Keratinocyte (primary cell): ENCODE data around the gene KASH5. TPM values are rescaled to one million over a fixed set of nuclear protein-coding genes. Genes with fewer than 3 reads are reported as not detected.

ENCODE experiments used
- DNase-seq: peaks from one replicate; pipeline ENCODE4 v3.0.0-alpha.2; 2011; ENCODE audit warnings: low read depth, missing footprints, low spot score
- FAIRE-seq: peaks from 2 replicates; lab custom pipeline; 2011; peaks lifted over from hg19 to GRCh38; lab: Jason Lieb, UNC
- H2AFZ ChIP-seq: 2 replicates; pipeline ENCODE4 v1.6.0; 2012; ENCODE audit warnings: low read length, control low read depth, inconsistent platforms; ENCODE audit not compliant: control insufficient read depth
- H3K27ac ChIP-seq: 2 replicates; pipeline ENCODE4 v1.5.1; 2011; ENCODE audit warnings: low read length; ENCODE audit not compliant: control insufficient read depth, insufficient read depth
- H3K27me3 ChIP-seq: 3 replicates; pipeline ENCODE4 v1.6.0; 2011; ENCODE audit warnings: low read length; ENCODE audit not compliant: control insufficient read depth, insufficient read depth; ENCODE audit errors: extremely low read depth
- H3K36me3 ChIP-seq, 2 experiments: 2 replicates in 1 of 2; 3 replicates in 1 of 2; pipeline ENCODE4 v1.5.1; 2011; ENCODE audit warnings: low read length in 2 of 2, mild to moderate bottlenecking in 1 of 2; ENCODE audit not compliant: control insufficient read depth in 2 of 2, insufficient read depth in 2 of 2; ENCODE audit errors: extremely low read depth in 1 of 2
- H3K4me1 ChIP-seq: 3 replicates; pipeline ENCODE4 v1.5.1; 2011; ENCODE audit warnings: low read length; ENCODE audit not compliant: control insufficient read depth, insufficient read depth; ENCODE audit errors: extremely low read depth
- H3K4me2 ChIP-seq: 3 replicates; pipeline ENCODE4 v1.6.0; 2011; ENCODE audit warnings: low read depth, low read length; ENCODE audit not compliant: control insufficient read depth, insufficient read depth; ENCODE audit errors: extremely low read depth
- H3K4me3 ChIP-seq, 3 experiments: fragments of 200-600 bp in 1 of 3; sonication (generic) in 1 of 3; 2 replicates in 2 of 3; 3 replicates in 1 of 3; pipeline ENCODE4 v1.5.1; 2011 to 2016; ENCODE audit warnings: low read length in 3 of 3, mild to moderate bottlenecking in 3 of 3, control low read depth in 2 of 3, inconsistent platforms in 1 of 3, low read depth in 1 of 3, mixed read lengths in 1 of 3, mixed run types in 1 of 3, moderate library complexity in 1 of 3; ENCODE audit not compliant: control insufficient read depth in 2 of 3, insufficient read depth in 2 of 3; ENCODE audit errors: extremely low read depth in 1 of 3
- H3K79me2 ChIP-seq: 2 replicates; pipeline ENCODE4 v1.6.0; 2012; ENCODE audit warnings: low read length; ENCODE audit not compliant: control insufficient read depth, insufficient read depth
- H3K9ac ChIP-seq: 3 replicates; pipeline ENCODE4 v1.6.0; 2011; ENCODE audit warnings: low read length; ENCODE audit not compliant: control insufficient read depth, insufficient read depth; ENCODE audit errors: extremely low read depth
- H3K9me1 ChIP-seq: 3 replicates; pipeline ENCODE4 v1.6.0; 2011; ENCODE audit warnings: low read length; ENCODE audit not compliant: control insufficient read depth, insufficient read depth; ENCODE audit errors: extremely low read depth
- H3K9me3 ChIP-seq: 2 replicates; pipeline ENCODE4 v1.5.1; 2012; ENCODE audit warnings: low read depth, low read length; ENCODE audit not compliant: control insufficient read depth
- H4K20me1 ChIP-seq: 3 replicates; pipeline ENCODE4 v1.6.0; 2011; ENCODE audit warnings: low read length; ENCODE audit not compliant: control insufficient read depth, insufficient read depth; ENCODE audit errors: extremely low read depth
- CTCF ChIP-seq, 3 experiments: IDR thresholded peaks in 1 of 3; conservative IDR thresholded peaks in 1 of 3; optimal IDR thresholded peaks in 1 of 3; 2 replicates in 2 of 3; 3 replicates in 1 of 3; pipeline versions ENCODE3 to v1.5.1; 2011; ENCODE audit warnings: low read length in 3 of 3, mild to moderate bottlenecking in 3 of 3, moderate library complexity in 2 of 3, control low read depth in 1 of 3, inconsistent platforms in 1 of 3; ENCODE audit not compliant: insufficient read depth in 2 of 3; ENCODE audit errors: extremely low read depth in 1 of 3
- EZH2 ChIP-seq: IDR thresholded peaks from one replicate; pipeline ENCODE4 v1.6.1; 2012; ENCODE audit warnings: inconsistent platforms, mild to moderate bottlenecking, low read length, moderate library complexity
- dilution Hi-C: fragments of 300-500 bp; cut with MboI; formaldehyde crosslinking; loops from one replicate; pipeline ENCODE4 v1.7.0; 2020; ENCODE audit warnings: low sequenced_read_pairs; ENCODE audit not compliant: extremely low pct_ligation_motif_present
- polyA plus RNA-seq, 5 experiments: library from polyadenylated mRNA; depleted of rRNA in 3 of 5; stranded (reverse) in 3 of 5; stranded (forward) in 1 of 5; unstranded in 1 of 5; fragments of >200 nt; gene quantifications; 1 replicate in 1 of 5; 2 replicates in 3 of 5; 3 replicates in 1 of 5; pipeline versions ENCODE4 v1.2.1 to v1.2.3, GENCODE V29; 2011 to 2012; ENCODE audit warnings: missing spikeins in 2 of 5, low read depth in 1 of 5, low replicate concordance in 1 of 5

Gene KASH5
- polyA plus RNA-seq, 1 donor (not counting 4 experiments of a cell fraction or from before 2014, with no cell fraction given): not detected

- H2AFZ ChIP-seq: no peak overlapping the region
- no peak for FAIRE-seq
These were observed 52.6 kb downstream of the KASH5 start for GRCh38 chr19:49440439-49441209.

GRCh38 chr19:49441210-49441959, 53.3 kb downstream of the KASH5 start, which contains the start of gene SLC17A7:
Gene SLC17A7 (minus strand): TSS chr19:49441527. CDS start chr19:49441379, 148 bp downstream.
- peak; percentile 91 for TF ChIP-seq EZH2
- no peak for TF ChIP-seq CTCF (optimal IDR thresholded peaks at IDR 0.05 in 1 of 3, IDR thresholded peaks at IDR 0.05 in 1 of 3, conservative IDR thresholded peaks at IDR 0.05 in 1 of 3; ENCODE audit: extremely low read depth in 1 of 3, insufficient read depth in 2 of 3, low read length in 3 of 3)
- Histone ChIP-seq H3K4me2 (peak within 1 kb of the TSS; percentile 56), H4K20me1 (no peaks in the 10 kb centered on the region), H3K27ac (no peak within 1 kb of the TSS), H3K9me3 (no peaks in the 10 kb centered on the region), H3K9me1 (no peaks in the 10 kb centered on the region), H3K4me3 (peak within 1 kb of the TSS; percentile 6 to 53 (median 10)), H3K9ac (no peak within 1 kb of the TSS), H2AFZ (no peak within 1 kb of the TSS), H3K27me3 (peaks cover 61% of the 10 kb centered on the region), H3K36me3 (no peaks in the 10 kb centered on the region), H3K4me1 (peaks cover 7% of the 10 kb centered on the region), H3K79me2 (no peaks in the 10 kb centered on the region)
- no peak for FAIRE-seq
- dilution Hi-C loops: no loop called here
- DNase-seq: no peak

More at GRCh38 chr19:49440439-49441209, 52.6 kb downstream of the KASH5 start:
- H3K4me2 ChIP-seq: peak overlapping the region; percentile 37
- TF ChIP-seq CTCF (optimal IDR thresholded peaks at IDR 0.05 in 1 of 3, IDR thresholded peaks at IDR 0.05 in 1 of 3, conservative IDR thresholded peaks at IDR 0.05 in 1 of 3; ENCODE audit: extremely low read depth in 1 of 3, insufficient read depth in 2 of 3, low read length in 3 of 3) (no peak), EZH2 (no peak)
- H3K36me3 ChIP-seq: no peaks in the 10 kb centered on the region
- H3K4me3 ChIP-seq: peak overlapping the region in 1 of 3 experiments; percentile 10
- H3K79me2 ChIP-seq: no peaks in the 10 kb centered on the region
- no peak overlapping the region for H3K27ac ChIP-seq
- H3K9me1 ChIP-seq: no peaks in the 10 kb centered on the region
- no peak for DNase-seq
- peaks cover 7% of the 10 kb centered on the region for H3K4me1 ChIP-seq
- no peaks in the 10 kb centered on the region for H3K9me3 ChIP-seq
- H3K9ac ChIP-seq: no peak overlapping the region
- no peaks in the 10 kb centered on the region for H4K20me1 ChIP-seq
- peaks cover 68% of the 10 kb centered on the region for H3K27me3 ChIP-seq
- dilution Hi-C loops: no loop called here
